Skin of body (tissue), 2 donors: Measurements from ENCODE around the gene GAL3ST3. TPM values are rescaled to one million over a fixed set of nuclear protein-coding genes. Genes with fewer than 3 reads are reported as not detected.
A peak's percentile ranks its signal among the peaks of the same experiment; 100 is the strongest.

Experiments
- DNase-seq: peaks from one replicate; lab custom pipeline; 2025; lab: John Stamatoyannopoulos, UW
- total RNA-seq: library from RNA; depleted of rRNA; stranded (reverse); fragments of >200 nt; gene quantifications from one replicate; pipeline ENCODE4 v1.2.3, GENCODE V29; 2014

Gene GAL3ST3
- total RNA-seq, 1 donor from 2014 or later, result not detected

GRCh38 chr11:66069715-66070603, 21.0 kb upstream of the GAL3ST3 start, which contains the start of gene PACS1:
PACS1 (plus strand) TSS chr11:66070272; CDS start chr11:66070487, 215 bp downstream.
- DNase-seq, result peak; percentile 81

DNA sequence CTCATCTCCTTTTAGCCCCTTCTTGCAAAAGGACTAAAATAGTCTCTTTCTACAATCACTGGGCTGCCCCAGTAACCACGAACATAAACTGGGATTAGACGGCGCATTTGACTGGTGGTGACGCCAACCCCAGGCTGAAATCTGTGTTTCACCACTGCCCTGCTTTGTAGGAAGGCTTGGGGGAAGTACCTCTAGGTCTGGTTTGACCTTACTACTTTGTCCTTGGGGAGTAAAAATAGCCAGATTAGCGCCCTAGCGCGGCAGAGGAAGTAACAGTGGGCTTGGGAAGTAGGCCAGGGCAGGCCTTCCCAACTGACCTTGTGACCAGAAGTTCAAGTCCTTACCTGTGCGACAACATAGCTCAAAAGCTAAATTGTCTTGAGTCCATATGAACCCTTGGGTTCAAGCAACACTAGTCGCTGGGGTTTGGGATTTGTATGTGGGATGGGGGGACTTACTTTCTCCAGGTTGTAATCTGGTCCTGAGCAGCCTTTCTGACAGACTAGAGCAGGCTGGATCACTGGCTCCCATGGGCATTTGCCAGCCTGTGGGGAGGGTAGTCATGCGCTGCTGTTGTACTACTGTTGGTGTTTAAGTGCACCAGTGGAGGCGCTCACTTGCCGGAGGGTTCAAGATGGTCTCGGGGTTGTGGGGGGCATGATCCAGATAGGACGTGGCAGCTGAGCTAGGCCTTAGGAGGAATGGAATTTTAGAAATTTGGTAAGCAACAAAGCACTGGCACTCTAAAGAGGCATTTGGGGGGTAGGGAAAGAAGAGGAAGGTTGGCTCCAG, 20.2 kb upstream of the GAL3ST3 start:
- peak; percentile 30 for DNase-seq

- DNase-seq, result peak; percentile 53
These were observed 19.3 kb upstream of the GAL3ST3 start for GRCh38 chr11:66068154-66068821.

DNA sequence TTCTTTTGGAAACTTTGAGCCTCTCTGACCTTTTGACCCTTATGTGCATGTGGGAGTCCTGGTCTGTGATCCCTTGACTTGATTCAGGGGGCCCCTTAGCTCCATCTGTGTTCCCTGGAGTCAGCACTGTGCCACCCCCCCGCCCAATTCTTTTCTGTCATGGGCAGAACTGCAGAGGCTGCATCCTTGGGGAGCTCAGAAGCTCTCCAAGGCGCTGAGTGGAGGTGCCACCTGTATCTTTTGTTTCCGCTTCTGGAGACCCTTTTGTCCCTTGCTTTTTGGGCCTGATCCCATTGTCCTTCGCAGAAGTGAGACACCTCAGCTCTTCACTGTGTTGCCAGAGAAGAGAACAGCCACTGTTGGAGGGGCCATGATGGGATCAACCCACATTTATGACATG, 18.7 kb upstream of the GAL3ST3 start:
- no peak for DNase-seq

GRCh38 chr11:66066751-66067150, 17.8 kb upstream of the GAL3ST3 start:
- DNase-seq, result no peak

GRCh38 chr11:66064571-66064970, 15.6 kb upstream of the GAL3ST3 start:
- no peak for DNase-seq

GRCh38 chr11:66063900-66064299, 14.9 kb upstream of the GAL3ST3 start:
- no peak for DNase-seq

GRCh38 chr11:66062408-66062807, 13.4 kb upstream of the GAL3ST3 start:
- no peak for DNase-seq

GRCh38 chr11:66061268-66061667, 12.3 kb upstream of the GAL3ST3 start:
- DNase-seq, result no peak

DNA sequence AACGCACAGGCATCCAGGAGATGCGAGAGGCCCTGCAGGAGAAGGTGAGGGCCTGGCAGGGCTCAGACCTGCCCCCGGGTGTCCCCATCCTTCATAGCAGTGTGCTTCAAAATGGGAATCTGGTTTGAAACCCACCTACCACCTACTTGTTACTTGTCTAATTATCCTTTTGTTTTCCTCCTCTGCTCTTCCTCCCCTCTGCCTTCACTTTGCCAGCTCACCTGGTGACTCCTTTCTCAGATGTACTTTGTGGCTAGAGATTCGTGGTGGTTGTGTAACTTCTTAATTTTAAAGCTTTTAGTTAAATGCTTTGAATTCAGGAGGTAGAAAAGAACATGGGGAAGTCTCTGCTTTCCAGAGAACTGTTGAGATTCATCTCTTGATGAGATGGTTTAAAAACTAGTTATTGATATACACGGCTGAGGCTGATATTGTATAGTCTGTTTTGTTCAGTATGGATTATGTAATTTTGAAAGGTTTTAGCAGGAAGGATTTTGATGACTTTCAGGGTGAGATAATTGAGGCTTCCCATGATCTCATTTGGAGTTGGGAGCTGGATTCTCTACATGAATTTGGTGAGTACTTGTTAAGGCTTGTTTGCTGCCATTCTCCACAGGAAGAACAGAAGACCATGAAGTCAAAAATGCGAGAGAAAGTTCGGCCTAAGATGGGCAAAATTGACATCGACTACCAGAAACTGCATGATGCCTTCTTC, 11.2 kb upstream of the GAL3ST3 start:
- DNase-seq, result no peak

- DNase-seq, result no peak
These were observed 7.5 kb upstream of the GAL3ST3 start for GRCh38 chr11:66056501-66056900.

- DNase-seq, result no peak
These were observed 6.1 kb upstream of the GAL3ST3 start for GRCh38 chr11:66055021-66055420.

- DNase-seq, result no peak
These were observed 3.7 kb upstream of the GAL3ST3 start for GRCh38 chr11:66052664-66052982.

DNA sequence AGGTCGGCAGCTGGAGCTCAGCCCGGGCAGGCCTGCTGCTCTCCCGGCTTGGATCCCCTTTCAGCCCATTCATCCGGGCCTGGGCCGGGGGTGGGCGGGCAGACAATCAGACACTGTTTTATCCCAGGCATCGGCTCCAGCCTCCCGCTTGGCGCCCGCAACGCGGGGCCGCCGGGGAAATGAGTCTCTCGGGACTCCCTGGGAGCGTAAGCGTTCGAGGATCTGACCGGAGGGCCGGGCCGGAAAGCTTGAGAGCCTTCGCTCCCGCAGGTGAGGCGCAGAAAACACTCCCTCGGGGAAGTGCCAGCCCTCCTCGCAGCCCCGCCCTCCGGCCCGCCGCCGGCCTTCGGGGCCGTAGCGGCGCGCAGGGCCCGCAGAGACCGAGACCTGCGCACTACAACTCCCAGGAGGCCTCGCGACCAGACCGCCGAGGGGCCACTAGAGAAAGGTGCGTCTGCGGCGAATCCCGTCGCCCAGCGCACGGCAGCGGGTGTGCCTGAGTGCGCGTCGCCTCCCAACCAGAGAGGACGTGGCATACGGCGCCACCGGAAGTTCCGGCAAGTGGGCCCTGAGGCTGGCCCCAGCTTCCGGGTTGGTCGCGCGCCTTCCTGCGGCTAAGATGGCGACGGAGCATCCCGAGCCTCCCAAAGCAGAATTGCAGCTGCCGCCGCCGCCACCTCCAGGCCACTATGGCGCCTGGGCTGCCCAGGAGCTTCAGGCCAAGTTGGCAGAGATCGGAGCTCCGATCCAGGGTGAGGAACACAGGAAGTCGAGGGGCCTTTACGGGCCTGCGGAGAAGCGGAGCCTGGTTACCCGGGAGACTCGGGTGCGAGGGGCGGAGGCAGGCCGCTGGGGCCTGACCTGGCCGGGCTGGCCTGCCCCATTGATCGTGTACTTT, 3.1 kb upstream of the GAL3ST3 start, which contains the start of gene SF3B2:
SF3B2 (plus strand) TSS at position 599 of the 898 bp plus-strand sequence; CDS start at position 620, 21 bp downstream.
- peak; percentile 97 for DNase-seq

DNA sequence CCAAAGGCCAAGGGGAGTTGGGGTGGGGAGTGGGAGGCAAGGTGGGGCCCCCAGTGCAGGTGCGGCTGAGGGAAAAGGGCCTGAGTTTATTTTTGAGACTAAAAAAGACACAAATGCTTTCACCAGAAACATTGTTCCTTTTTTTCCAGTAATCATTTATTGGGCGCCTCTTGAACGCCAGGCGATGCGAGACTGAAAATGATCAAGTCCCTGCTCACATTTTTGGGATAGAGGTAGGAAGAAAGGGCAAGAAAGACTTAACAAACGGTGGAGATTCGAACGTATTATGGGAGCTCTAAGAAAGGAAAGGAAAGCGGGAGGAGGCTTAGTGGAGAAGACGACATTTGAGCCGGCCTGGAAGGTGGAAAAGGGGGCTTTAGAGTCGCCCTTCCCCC, 2.4 kb upstream of the GAL3ST3 start:
- no peak for DNase-seq

DNA sequence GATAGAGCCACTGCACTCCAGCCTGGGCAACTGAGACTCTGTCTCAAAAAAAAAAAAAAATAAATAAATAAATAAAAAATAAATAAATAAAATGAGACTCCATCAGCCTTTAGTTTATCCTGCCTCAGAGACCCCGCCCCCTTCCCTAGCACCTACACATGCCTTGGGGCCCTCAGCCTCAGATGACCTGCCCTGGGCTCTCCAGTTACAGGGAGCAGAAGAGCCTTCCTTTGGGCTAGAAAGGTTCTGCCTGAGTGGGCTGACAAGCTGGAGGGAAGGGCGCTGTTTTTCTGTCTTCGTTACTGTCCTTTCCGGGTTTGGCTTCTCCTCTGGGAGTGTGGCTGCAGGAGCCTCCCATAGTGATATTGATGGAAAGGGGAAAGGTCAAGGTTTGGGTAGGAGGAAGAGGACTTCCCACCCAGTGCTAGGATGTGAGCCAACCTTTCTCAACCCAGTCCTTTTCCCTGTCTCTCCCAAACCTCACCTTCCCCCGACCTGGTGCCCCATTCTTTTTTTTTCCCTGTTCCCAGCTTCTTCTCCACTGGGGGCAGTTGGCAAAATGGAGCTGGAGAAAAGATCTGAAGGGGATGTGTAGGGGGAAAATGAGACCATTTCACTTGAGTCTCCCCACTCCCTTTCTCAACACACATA, 1.7 kb upstream of the GAL3ST3 start:
- no peak for DNase-seq

DNA sequence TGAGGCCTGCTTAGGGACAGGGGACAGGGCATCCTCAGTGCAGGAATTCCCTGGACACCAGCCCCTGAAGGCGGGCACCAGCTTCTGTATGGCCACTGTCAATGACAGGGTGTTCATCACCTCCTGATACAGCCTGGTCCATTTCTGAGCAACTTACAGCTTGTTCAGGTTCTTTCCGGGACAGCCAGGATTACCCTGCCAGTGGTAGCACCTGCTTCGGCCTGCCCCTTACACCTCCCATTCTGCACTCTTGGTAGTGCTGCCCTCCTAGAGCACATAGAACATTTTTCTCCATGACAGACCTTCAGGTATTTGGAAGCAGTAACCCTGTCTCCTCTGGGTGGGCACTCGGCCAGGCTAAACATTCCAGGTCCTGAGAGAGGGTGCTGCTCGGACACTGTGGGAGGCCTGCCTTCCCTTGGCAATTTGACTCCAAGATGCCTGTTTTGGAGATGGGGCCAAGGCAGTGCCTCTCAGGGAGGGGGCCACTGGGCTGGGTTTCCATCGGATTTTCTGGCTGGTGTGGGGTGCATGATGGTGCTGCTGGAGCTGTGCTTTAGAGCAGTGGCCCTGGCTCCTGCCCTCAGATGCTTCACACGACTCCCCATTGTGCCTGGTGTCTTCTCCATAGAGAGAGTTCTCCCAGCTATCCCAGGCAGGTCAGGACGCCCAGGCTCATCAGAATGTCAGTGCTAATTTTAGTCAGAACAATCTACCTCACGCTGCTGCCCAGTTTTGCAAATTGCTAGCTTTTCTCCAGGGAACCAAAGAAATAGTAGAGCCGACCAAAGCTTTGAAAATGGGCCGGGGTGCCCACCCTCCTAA, 1.2 kb downstream of the GAL3ST3 start:
- no peak for DNase-seq

- no peak for DNase-seq
These were observed 2.1 kb downstream of the GAL3ST3 start for GRCh38 chr11:66046901-66047300.

- DNase-seq, result peak; percentile 40
These were observed 3.8 kb downstream of the GAL3ST3 start for GRCh38 chr11:66045177-66045639.
